Renal pelvis (tissue), 4 donors: ENCODE data around the gene RBM34. TPM values are rescaled to one million over a fixed set of nuclear protein-coding genes. Genes with fewer than 3 reads are reported as not detected.
A peak's percentile ranks its signal among the peaks of the same experiment; 100 is the strongest.
"Not testable (repeated sequence)": the region's sequence is repeated elsewhere in the genome, so short reads cannot be mapped to it uniquely, and the experiment has no call there.

Experiments
- DNase-seq: peaks from one replicate; pipeline ENCODE4 v3.0.0-alpha.2; 2013
- polyA plus RNA-seq, 3 donors: library from polyadenylated mRNA; unstranded; fragments of 120-200 nt; gene quantifications; one replicate each; pipeline ENCODE4 v1.2.1, GENCODE V29; 2013; ENCODE audit not compliant: insufficient read length in 3 of 3

The RBM34 gene
- polyA plus RNA-seq, 3 donors = 72.2 to 73.3 (median 73.2) TPM

DNA sequence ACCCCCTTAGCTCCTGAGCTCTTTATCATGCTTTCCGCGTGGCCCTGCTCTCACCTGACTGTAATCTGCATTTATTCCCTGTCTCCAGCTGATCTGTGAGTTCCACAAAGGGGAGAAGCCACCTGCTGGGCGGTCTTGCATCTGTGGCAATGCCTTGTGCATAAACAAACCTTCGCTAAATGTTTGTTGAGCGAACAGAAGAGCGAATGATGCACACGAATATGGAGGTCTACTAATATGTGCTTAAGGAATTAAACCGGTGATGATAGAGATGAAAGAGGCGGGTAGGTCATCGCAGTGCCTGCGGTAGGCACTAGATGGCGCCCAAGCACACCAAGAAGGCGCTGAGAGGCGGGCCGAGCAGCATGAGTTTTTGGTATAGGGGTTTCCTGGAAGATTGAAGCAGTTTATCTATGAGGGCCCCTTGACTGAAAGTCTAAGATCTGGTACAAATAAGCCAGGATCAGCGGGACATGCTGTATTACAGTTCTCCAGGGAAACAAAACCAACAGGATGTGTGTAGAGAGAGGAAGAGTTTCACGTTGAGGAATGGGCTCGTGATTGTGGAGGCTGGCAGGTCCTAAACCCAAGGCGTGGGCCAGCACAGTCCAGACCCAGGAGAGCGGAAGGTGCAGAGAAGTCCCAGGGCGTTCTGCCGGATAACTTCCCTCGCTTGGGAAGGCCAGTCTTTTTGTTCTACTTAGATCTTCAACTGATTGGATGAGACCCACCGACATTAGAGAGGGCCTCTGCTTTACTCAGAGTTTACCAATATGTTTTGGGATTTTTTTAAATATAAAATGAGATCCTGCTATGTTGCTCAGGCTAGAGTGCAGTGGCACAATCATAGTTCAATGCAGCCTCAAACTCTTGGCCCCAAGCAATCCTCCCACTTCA lies 67.1 kb downstream of the RBM34 start:
- DNase-seq = peak; percentile 67

DNA sequence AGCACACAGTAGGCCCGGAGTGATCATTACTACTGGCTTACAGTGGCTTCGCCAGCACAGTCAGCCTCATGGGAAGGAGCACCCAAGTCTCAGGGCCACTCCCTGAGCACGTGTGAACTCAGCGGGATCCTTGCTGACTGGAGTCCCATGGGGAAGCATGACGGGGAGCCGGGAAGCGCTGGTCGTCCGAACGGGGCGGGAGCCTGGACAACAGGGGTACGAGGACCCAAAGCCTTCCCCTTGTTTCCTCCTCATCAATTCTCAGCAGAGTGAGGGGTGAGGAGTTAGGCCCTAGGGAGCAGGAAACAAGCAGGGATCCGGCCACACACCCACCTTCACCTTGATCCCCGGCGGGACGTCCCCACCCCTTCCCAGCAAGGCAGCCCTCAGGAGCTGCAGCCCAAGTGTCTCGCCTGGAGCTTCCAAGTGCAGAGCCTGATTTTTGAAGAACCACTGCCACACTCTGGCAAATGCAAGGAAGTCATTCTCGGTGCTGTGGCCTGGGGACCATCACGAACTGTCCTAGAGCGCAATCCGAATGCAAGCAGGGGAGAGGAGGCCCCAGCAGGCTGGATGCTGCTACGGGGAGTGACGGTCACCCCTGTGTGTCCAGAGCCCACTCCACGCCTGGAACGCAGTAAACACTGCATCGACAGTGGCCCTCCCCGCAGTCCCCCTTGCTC lies 67.9 kb downstream of the RBM34 start:
- peak; percentile 80 for DNase-seq

DNA sequence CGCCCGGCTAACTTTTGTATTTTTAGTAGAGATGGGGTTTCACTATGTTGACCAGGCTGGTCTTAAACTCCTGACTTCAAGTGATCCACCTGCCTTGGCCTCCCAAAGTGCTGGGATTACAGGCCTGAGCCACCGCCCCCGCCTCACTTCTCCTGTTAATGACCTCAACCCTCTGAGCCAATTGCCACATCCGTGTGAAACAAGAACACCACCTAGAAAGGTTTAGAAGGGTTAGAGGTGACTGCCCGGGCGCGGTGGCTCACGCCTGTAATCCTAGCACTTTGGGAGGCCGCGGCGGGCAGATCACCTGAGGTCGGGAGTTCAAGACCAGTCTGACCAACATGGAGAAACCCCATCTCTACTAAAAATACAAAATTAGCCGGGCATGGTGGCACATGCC lies 68.6 kb downstream of the RBM34 start:
- not testable (repeated sequence) for DNase-seq

DNA sequence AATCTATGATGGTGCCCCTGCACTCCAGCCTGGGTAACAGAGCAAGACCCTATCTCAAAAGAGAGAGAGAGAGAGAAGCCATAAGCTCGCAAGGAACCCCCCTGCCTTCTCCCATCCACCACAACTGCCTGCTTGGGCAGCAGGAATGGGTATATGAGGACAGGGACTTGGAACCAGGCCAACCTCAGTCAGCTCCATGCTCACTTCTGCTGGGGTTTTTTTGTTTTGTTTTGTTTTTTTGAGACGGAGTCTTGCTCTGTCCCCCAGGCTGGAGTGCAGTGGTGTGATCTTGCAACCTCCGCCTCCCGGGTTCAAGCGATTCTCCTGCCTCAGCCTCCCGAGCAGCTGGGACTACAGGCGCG lies 69.0 kb downstream of the RBM34 start:
- not testable (repeated sequence) for DNase-seq

DNA sequence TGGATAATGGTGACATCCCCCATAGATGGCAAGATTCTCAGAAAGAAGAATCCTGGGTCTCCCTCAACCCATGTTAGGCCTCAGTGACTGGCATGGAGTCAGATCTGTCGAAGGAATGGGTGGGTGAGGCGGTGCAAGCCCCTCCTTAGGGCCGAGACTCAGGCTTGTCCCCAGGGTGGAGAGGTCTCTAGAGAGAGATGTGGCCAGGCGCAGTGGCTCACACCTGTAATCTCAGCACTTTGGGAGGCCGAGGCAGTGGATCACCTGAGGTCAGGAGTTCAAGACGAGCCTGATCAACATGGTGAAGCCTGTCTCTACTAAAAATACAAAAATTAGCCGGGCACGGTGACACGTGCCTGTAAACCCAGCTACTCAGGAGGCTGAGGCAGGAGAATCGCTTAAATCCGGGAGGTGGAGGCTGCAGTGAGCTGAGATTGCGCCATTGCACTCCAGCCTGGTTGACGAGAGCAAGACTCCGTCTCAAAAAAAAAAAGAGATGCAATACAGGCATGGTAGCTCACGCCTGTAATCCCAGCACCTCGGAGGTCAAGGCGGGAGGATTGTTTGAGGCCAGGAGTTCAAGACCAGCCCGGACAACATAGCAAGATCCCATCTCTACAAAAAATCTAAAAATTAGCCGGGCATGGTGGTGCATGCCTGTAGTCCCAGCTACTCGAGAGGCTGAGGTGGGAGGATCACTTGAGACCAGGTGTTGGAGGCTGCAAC lies 69.6 kb downstream of the RBM34 start:
- DNase-seq = not testable (repeated sequence)

DNA sequence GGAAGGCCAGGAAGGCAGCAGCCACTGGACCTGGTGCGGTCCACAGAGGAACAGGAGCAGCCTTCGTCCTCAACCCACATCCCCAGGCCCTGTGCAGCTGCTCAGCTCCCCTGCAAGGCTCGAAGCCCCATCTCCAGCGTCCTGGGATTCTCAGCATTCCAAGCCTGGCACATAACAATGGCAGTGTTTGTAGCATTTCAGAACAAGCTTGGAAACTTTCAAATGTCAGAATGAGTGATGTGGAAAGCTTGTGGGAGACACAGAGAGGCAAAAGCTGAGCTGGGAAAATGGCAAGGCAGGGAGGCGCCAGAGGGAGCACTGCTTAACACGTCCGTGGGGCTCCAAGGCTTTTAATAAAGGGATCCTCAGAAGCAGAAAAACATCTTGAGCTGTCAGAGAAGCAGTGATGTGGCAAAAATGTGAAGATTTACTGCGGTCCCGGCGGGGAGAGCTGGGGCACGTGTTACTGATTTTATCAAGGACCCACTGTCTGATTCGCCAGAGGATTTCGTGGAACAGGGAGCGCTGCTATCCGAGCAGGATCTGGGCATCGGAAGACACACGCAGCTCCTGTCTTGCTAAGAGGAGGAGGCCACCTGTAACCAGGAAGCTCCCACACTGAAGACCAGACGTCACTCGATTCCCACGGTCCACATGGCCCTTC lies 70.5 kb downstream of the RBM34 start:
- DNase-seq = peak; percentile 76

DNA sequence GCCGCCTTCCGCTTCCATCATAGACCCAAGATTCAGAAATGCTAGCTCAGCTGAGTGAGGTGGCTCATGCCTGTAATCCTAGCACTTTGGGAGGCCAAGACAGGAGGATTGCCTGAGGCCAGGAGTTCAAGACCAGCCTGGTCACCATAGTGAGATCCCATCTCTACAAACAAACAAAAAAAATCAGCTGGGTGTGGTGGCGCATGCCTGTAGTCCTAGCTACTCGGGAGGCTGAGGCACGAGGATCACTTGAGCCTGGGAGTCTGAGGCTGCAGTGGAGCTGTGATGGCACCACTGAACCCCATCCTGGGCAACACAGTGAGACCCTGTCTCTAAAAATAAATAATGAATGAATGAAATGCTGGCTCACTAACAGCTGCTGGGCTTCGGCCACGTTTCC lies 72.1 kb downstream of the RBM34 start:
- no peak for DNase-seq

DNA sequence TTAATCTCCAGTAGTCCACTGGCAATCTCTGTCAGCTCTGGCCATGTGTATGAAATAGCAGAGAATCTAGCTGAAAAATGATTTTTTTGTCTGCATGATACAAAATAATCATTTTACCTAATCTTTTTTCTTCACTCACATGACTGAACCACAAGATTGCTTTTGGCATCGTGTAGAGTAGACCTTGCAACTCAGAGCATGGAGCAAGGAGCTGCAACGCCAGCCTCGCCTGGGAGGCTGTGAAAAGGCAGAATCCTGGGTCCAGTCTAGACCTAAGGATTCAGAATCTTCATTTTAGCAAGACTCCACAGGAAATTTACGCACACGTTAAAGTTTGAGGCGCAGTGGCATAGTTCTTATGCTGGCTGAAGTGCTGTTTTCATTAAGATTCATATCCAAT lies 72.6 kb downstream of the RBM34 start:
- DNase-seq = no peak

DNA sequence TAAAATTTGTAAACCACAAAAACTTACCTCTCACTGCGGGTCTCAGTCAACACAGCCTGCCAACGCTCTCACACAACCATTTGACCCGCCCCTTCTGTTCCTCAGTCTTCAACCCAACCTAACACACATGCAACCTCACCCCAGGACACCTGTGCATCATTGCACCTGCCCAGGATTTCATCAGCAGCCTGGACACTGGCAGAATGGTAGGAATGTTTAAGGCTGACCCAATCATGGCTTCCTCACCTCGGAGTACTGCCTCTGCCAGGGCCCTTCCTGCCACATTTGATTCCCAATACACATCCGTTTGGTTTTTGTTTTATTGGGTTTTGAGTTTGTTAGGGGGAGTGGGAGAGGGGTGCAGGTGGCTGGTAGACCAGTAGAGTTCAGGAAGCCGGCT lies 73.1 kb downstream of the RBM34 start:
- DNase-seq = no peak

DNA sequence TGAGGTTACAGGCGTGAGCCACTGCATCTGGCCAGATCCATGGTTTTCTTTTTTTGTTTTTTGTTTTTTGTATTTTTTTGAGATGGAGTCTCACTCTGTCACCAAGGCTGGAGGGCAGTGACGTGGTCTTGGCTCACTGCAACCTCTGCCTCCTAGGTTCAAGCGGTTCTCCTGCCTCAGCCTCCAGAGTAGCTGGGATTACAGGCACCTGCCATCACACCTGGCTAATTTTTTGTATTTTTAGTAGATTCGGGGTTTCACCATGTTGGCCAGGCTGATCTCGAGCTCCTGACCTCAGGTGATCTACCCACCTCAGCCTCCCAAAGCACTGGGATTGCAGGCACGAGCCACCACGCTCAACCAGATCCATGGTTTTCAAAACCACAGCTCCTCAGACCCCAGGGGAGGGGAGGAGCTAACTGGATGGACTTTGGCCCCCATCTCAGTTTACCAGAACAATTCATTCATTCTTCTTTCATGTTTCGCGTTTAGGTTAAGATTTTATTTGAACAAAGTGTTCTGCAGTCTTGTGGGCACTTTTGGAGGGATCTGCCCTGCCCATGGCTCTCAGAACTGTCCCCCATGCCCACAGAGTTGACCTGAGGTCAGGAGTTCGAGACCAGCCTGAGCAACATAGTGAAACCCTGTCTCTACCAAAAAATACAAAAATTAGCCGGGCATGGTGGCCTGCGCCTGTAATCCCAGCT lies 75.5 kb downstream of the RBM34 start:
- not testable (repeated sequence) for DNase-seq

Other genes starting within 250 kb of the RBM34 start
- 100 to 1,000 TPM; 193 to 210 (median 200) TPM for gene TOMM20, start 32.4 kb downstream of the RBM34 start, polyA plus RNA-seq
- gene ARID4B, start 166.9 kb upstream of the RBM34 start, polyA plus RNA-seq = 10 to 100 TPM; 45.0 to 51.3 (median 45.1) TPM
- 10 to 100 TPM; 50.7 to 53.8 (median 51.8) TPM for gene GGPS1, start 167.3 kb upstream of the RBM34 start, polyA plus RNA-seq
- gene TBCE, start 206.2 kb upstream of the RBM34 start, polyA plus RNA-seq = 10 to 100 TPM; 36.5 to 58.8 (median 51.8) TPM